Type B pancreatic cell (in vitro differentiated cells): ENCODE data around the gene MAPK4. TPM values are rescaled to one million over a fixed set of nuclear protein-coding genes. Genes with fewer than 3 reads are reported as not detected.

ENCODE experiments used
- DNase-seq: peaks from one replicate; pipeline ENCODE4 v3.0.0; 2021; ENCODE audit warnings: mixed read lengths; ENCODE audit not compliant: unreplicated experiment; ENCODE audit errors: extremely low spot score
- H3K27ac Mint-ChIP-seq: 2 replicates; pipeline ENCODE4 v1.8.0; 2021; ENCODE audit warnings: mild to moderate bottlenecking, mixed read lengths
- H3K27me3 Mint-ChIP-seq: 2 replicates; pipeline ENCODE4 v1.8.0; 2021; ENCODE audit warnings: mixed read lengths
- H3K36me3 Mint-ChIP-seq: 2 replicates; pipeline ENCODE4 v1.8.0; 2021; ENCODE audit warnings: mixed read lengths
- H3K4me1 Mint-ChIP-seq: one replicate; pipeline ENCODE4 v1.8.0; 2021; ENCODE audit warnings: mixed read lengths; ENCODE audit not compliant: unreplicated experiment
- H3K4me3 Mint-ChIP-seq: 2 replicates; pipeline ENCODE4 v1.8.0; 2021; ENCODE audit warnings: mild to moderate bottlenecking, mixed read lengths
- H3K9me3 Mint-ChIP-seq: 2 replicates; pipeline ENCODE4 v1.8.0; 2021; ENCODE audit warnings: mixed read lengths
- total RNA-seq: library from RNA; stranded (reverse); gene quantifications from 2 replicates; pipeline ENCODE4 v1.2.1, GENCODE V29; 2021; ENCODE audit warnings: low replicate concordance
- TF ChIP-seq, protein P1 (sequence below): fragments of 200-600 bp; sonication (generic); conservative IDR thresholded peaks from 2 replicates; pipeline ENCODE4 v1.5.0; 2021; ENCODE audit warnings: antibody characterized with exemption, mild to moderate bottlenecking

Gene MAPK4
- total RNA-seq, 1 donor from 2014 or later = 7.5 TPM

DNA sequence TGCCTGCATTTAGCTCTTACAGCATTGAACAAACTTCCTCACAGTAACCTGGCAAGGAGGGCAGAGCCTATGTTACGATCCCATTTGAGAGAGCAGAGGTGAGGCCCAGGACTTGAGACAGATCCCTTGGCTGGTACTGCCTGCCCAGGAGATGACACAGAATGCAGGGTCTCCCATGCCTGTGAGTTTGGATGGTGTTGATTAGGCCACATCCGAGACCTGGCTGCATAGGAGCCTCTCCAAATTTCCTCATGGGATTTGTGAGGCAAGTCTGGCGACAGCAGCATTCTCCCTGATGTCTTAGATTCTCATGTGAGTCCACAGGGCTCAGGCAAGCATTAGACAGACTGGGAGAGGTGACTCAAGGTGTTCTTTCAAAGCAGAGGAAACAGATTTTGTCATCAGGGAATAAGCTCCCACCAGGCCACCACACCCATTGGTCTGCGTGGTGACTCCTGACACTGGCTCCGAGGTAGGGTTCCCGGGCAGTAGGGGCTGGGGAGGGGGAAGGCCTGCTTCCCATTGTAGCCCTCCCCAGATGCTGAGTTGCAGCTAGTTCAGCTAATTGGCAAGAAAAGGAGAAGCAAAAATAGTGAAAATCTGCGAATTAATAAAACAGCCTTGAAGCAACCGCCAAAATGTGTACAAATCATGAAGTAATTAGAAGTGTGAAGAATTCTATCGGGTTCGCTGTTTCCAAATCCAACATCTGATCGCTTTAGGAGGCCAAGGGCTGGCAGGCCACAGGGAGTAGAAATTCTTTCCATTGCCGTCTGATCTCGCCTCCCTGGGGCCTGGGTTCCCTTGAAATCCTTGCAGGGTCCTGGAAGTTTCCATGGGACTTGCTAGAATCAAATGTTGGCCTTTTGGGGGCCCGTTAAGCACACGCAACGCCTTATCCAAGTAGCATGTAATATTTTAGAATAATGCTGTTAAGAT is 68.0 kb downstream of the MAPK4 start:
- TF ChIP-seq, protein P1, sequence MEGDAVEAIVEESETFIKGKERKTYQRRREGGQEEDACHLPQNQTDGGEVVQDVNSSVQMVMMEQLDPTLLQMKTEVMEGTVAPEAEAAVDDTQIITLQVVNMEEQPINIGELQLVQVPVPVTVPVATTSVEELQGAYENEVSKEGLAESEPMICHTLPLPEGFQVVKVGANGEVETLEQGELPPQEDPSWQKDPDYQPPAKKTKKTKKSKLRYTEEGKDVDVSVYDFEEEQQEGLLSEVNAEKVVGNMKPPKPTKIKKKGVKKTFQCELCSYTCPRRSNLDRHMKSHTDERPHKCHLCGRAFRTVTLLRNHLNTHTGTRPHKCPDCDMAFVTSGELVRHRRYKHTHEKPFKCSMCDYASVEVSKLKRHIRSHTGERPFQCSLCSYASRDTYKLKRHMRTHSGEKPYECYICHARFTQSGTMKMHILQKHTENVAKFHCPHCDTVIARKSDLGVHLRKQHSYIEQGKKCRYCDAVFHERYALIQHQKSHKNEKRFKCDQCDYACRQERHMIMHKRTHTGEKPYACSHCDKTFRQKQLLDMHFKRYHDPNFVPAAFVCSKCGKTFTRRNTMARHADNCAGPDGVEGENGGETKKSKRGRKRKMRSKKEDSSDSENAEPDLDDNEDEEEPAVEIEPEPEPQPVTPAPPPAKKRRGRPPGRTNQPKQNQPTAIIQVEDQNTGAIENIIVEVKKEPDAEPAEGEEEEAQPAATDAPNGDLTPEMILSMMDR = no peak
- Mint-ChIP-seq H3K27ac (no peak overlapping the region), H3K27me3 (peaks cover 3% of the 10 kb centered on the region), H3K4me1 (peaks cover 28% of the 10 kb centered on the region), H3K9me3 (no peaks in the 10 kb centered on the region), H3K4me3 (no peak overlapping the region), H3K36me3 (no peaks in the 10 kb centered on the region)
- no peak for DNase-seq

DNA sequence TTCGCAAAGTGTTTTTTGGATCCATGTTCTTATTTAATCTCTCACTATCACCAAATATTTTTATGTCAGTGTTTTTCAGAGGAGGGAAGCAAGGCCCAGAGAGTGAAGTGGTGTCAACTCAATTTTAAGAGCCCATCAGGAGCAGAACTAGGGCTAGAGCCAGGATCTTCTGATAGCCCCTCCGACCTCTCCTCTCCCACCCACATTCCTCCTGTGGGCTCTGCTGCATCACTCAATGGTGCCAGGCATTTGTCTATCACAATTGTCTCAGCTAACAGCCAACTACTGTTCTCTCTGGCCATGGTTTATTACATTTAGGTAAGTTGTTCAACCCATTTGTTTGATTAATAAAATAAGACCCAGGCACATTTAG is 68.6 kb downstream of the MAPK4 start:
- Mint-ChIP-seq H3K9me3 (no peaks in the 10 kb centered on the region), H3K27ac (no peak overlapping the region), H3K36me3 (no peaks in the 10 kb centered on the region), H3K4me1 (peaks cover 21% of the 10 kb centered on the region), H3K4me3 (no peak overlapping the region), H3K27me3 (no peaks in the 10 kb centered on the region)
- no peak for DNase-seq
- TF ChIP-seq, protein P1 = no peak

DNA sequence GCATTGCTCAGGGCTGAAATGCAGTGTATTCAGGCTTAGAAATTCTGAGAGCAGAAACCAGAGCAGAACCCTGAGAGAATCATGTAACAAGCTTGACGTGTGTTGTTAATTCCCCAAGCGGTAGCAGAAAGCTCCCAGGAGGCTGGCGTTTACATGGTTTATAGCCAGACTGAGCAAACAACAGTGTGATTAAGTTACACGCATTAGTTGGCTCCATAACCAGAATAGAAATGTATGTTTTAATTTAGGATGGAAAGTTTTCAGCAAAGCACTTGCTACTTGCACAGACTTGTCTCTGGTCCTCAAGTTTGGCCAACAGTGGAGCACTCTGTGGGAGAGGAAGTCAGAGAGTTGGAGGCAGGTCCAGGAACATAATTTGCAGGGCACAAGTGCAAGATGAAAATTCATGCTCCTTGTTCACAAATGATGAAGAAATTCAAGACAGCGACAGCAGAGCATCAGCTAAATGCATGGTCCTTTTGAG is 69.3 kb downstream of the MAPK4 start:
- no peak overlapping the region for H3K27ac Mint-ChIP-seq
- no peak overlapping the region for H3K4me3 Mint-ChIP-seq
- no peak for DNase-seq
- H3K36me3 Mint-ChIP-seq = no peaks in the 10 kb centered on the region
- H3K9me3 Mint-ChIP-seq = no peaks in the 10 kb centered on the region
- no peaks in the 10 kb centered on the region for H3K27me3 Mint-ChIP-seq
- TF ChIP-seq, protein P1 = no peak
- peaks cover 23% of the 10 kb centered on the region for H3K4me1 Mint-ChIP-seq

DNA sequence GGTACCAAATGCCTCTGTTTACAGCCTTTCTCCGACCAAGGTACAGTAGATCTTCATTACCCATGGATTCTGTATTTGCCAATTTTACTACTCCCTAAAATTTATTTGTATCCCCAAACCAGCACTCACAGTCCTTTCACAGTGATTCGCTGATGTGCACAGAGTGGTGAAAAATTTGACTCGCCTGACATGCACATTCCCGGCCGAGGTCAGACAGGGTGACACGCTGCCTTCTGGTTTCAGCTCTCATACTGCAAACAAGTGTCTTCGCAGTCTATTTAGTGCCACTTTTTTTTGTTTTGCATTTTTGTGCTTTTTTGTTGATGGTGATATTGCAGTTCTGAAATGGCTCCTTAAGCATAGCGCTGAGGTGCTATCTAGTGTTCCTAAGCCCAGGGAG is 71.0 kb downstream of the MAPK4 start:
- no peak overlapping the region for H3K4me3 Mint-ChIP-seq
- H3K9me3 Mint-ChIP-seq = no peaks in the 10 kb centered on the region
- H3K27ac Mint-ChIP-seq = no peak overlapping the region
- no peaks in the 10 kb centered on the region for H3K27me3 Mint-ChIP-seq
- peaks cover 23% of the 10 kb centered on the region for H3K4me1 Mint-ChIP-seq
- TF ChIP-seq, protein P1 = no peak
- no peak for DNase-seq
- H3K36me3 Mint-ChIP-seq = no peaks in the 10 kb centered on the region

DNA sequence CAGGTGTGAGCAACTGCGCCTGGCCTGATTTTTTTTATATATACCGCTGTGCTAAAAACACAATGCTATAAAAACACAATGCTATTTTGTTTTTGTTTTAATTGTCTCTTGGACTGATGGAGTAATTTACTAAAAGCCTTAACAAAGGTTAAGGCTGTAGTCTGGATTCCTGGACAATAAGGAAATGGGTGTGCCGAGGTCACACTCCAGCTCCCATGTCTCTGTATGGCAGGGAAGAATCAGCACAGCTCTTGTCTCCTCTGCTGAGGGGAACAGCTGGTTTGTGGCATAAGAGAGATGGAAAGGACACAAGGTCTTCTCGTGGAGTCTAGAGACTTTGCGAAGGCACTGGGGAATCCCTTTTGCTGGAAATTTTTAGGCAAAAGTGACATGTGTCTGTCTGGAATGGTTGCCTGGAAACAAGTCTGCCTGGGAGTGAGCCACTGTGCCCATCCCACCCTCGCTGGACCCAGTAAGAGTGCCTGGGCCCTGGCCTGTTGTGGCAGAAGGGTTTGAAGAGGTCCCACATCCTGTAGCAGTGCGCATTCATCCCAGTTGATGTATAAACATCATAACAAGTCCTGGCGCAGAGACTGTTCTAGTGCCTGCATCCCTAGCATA is 73.1 kb downstream of the MAPK4 start:
- Mint-ChIP-seq H3K4me3 (no peak overlapping the region), H3K36me3 (no peaks in the 10 kb centered on the region), H3K4me1 (peaks cover 23% of the 10 kb centered on the region), H3K27me3 (no peaks in the 10 kb centered on the region), H3K27ac (no peak overlapping the region), H3K9me3 (no peaks in the 10 kb centered on the region)
- TF ChIP-seq, protein P1 = no peak
- no peak for DNase-seq
